Measurements from ENCODE around the gene TLCD4. TPM values are rescaled to one million over a fixed set of nuclear protein-coding genes. Genes with fewer than 3 reads are reported as not detected.

Gene TLCD4
- total RNA-seq, 1 donor from 2014 or later: 0.24 TPM

DNA sequence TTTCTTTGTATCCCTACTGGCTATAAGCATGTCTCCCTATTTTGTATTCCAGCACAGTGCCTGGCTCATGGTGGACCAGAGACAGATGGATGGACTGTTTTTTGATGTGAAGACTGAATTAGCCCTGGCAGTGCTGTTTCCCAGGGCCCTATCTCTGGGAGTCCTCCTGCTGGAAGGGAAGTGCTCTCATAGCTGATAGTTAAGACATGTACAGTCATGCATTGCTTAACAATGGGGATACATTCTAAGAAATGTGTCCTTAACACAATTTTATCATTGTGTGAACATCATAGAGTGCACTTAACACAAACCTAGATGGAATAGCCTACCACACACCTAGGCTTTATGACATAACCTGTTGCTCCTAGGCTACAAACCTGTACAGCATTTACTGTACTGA, 21.1 kb downstream of the TLCD4 start:
- POLR2A ChIA-PET: no interaction called here
- H3K4me3 Mint-ChIP-seq: no peak overlapping the region
- H3K9me3 Mint-ChIP-seq: no peaks in the 10 kb centered on the region
- TF ChIP-seq, protein P1, sequence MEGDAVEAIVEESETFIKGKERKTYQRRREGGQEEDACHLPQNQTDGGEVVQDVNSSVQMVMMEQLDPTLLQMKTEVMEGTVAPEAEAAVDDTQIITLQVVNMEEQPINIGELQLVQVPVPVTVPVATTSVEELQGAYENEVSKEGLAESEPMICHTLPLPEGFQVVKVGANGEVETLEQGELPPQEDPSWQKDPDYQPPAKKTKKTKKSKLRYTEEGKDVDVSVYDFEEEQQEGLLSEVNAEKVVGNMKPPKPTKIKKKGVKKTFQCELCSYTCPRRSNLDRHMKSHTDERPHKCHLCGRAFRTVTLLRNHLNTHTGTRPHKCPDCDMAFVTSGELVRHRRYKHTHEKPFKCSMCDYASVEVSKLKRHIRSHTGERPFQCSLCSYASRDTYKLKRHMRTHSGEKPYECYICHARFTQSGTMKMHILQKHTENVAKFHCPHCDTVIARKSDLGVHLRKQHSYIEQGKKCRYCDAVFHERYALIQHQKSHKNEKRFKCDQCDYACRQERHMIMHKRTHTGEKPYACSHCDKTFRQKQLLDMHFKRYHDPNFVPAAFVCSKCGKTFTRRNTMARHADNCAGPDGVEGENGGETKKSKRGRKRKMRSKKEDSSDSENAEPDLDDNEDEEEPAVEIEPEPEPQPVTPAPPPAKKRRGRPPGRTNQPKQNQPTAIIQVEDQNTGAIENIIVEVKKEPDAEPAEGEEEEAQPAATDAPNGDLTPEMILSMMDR (IDR thresholded peaks at IDR 0.05): no peak
- H3K36me3 Mint-ChIP-seq (ENCODE audit: low read depth): no peaks in the 10 kb centered on the region
- no peak for ATAC-seq (ENCODE audit: low read depth)
- intact Hi-C loops (cut with micrococcal nuclease): no loop called here
- no peak for DNase-seq
- CTCF ChIA-PET: no interaction called here
- H3K4me1 Mint-ChIP-seq: no peaks in the 10 kb centered on the region
- H3K27me3 Mint-ChIP-seq: peaks cover 5% of the 10 kb centered on the region
- H3K27ac Mint-ChIP-seq: no peak overlapping the region

DNA sequence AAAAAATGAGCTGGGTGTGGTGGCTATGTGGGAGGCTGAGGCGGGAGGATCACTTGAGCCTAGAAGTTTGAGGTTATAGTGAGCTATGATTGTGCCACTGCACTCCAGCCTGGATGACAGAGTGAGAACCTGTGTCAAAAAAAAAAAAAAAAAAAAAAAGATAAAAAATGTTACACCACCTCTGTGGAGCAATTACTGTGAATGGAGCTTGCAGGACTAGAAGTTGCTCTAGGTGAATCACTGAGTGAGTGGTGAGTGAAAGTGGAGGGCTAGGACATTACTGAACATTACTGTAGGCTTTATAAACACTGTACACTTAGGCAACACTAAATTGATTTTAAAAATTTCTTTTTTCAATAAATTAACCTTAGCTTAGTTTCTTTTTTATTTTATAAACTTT, 21.9 kb downstream of the TLCD4 start:
- DNase-seq: no peak
- ATAC-seq (ENCODE audit: low read depth): no peak
- intact Hi-C loops (cut with micrococcal nuclease): no loop called here
- Mint-ChIP-seq H3K27ac (no peak overlapping the region), H3K4me3 (no peak overlapping the region), H3K9me3 (no peaks in the 10 kb centered on the region), H3K27me3 (peaks cover 5% of the 10 kb centered on the region), H3K4me1 (no peaks in the 10 kb centered on the region), H3K36me3 (ENCODE audit: low read depth) (no peaks in the 10 kb centered on the region)
- ChIA-PET POLR2A (no interaction called here), CTCF (no interaction called here)
- TF ChIP-seq, protein P1 (IDR thresholded peaks at IDR 0.05): no peak

DNA sequence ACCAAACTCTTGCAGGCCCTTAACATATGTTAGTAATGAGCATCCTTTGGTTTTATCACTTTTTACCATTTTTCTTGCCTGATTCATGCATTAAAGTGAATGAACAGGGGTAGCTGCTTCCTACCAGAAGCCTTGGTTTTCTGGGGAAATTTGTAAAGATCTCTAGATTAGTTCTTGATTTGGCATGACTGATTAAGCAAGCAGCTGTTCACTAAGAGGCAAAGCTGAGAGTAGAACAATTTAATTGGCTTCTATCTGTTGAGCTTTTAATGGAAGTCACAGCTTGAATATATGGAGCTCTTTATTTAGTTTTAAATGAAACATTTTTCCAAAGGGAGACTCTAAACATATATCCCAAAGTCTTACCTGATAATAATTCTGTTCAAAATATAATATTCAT, 23.6 kb downstream of the TLCD4 start:
- H3K27me3 Mint-ChIP-seq: peaks cover 5% of the 10 kb centered on the region
- no peak overlapping the region for H3K4me3 Mint-ChIP-seq
- ATAC-seq (ENCODE audit: low read depth) (no peak), DNase-seq (no peak)
- H3K36me3 Mint-ChIP-seq (ENCODE audit: low read depth): no peaks in the 10 kb centered on the region
- intact Hi-C loops (cut with micrococcal nuclease): no loop called here
- CTCF ChIA-PET: no interaction called here
- TF ChIP-seq, protein P1 (IDR thresholded peaks at IDR 0.05): no peak
- no peaks in the 10 kb centered on the region for H3K9me3 Mint-ChIP-seq
- H3K27ac Mint-ChIP-seq: no peak overlapping the region
- POLR2A ChIA-PET: no interaction called here
- H3K4me1 Mint-ChIP-seq: peaks cover 9% of the 10 kb centered on the region

DNA sequence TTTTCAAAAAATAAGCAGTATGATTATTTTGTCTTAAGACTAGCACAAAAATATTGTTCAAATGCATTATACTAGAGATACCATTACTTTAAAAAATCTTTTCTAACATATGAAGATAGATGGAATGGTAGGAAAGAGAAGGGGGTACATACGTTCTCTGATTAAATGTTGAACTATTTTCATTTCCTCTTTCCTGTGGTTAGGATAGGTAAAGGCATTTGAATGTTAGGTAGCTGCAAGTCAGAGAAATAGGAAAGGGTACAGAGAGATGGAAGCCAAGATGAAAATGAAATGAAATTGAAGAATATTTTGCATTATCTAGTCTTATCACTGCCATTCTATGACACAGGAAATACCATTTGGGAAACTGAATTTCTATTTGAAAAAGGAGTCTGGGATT, 28.3 kb downstream of the TLCD4 start:
- TF ChIP-seq, protein P1 (IDR thresholded peaks at IDR 0.05): no peak
- ATAC-seq (ENCODE audit: low read depth) (peak; percentile 58), DNase-seq (no peak)
- Mint-ChIP-seq H3K4me1 (peaks cover 15% of the 10 kb centered on the region), H3K36me3 (ENCODE audit: low read depth) (no peaks in the 10 kb centered on the region), H3K9me3 (no peaks in the 10 kb centered on the region), H3K27me3 (no peaks in the 10 kb centered on the region), H3K27ac (peak overlapping the region; percentile 2), H3K4me3 (peak overlapping the region; percentile 11)
- CTCF ChIA-PET: no interaction called here
- intact Hi-C loops (cut with micrococcal nuclease): no loop called here
- POLR2A ChIA-PET: no interaction called here

DNA sequence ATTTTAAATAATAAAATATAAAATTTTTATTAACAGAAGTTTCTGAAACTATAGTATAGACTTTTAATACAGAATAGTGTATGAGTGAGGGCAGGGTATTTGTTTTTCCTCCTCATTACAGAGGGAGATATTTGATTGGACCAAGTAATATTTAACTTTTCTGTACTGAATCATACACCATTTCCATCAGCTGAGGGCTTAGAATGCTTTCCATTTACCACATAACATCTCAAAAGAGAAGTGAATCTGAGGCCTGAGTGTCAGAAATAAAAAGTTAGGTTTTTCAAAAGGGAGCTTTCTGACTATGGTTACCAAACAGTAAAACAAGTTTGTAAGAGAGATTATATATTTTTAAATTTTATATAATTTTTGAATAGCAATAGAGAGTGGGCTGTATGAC, 29.5 kb downstream of the TLCD4 start:
- peak; percentile 61 for ATAC-seq (ENCODE audit: low read depth)
- intact Hi-C loops (cut with micrococcal nuclease): no loop called here
- POLR2A ChIA-PET: no interaction called here

More for the DNA sequence above, 29.5 kb downstream of the TLCD4 start:
- no peaks in the 10 kb centered on the region for H3K36me3 Mint-ChIP-seq (ENCODE audit: low read depth)
- H3K27ac Mint-ChIP-seq: no peak overlapping the region
- no peak overlapping the region for H3K4me3 Mint-ChIP-seq
- H3K27me3 Mint-ChIP-seq: no peaks in the 10 kb centered on the region
- H3K4me1 Mint-ChIP-seq: peaks cover 15% of the 10 kb centered on the region
- DNase-seq: no peak
- no peaks in the 10 kb centered on the region for H3K9me3 Mint-ChIP-seq
- TF ChIP-seq, protein P1 (IDR thresholded peaks at IDR 0.05): no peak
- CTCF ChIA-PET: interaction anchor here (1.0 kb wide), 1 partner anchor 292 kb away, joined by 3 read pairs; no protein-coding TSS in a partner anchor
